ENCODE results near the gene AREL1.

The AREL1 gene

DNA sequence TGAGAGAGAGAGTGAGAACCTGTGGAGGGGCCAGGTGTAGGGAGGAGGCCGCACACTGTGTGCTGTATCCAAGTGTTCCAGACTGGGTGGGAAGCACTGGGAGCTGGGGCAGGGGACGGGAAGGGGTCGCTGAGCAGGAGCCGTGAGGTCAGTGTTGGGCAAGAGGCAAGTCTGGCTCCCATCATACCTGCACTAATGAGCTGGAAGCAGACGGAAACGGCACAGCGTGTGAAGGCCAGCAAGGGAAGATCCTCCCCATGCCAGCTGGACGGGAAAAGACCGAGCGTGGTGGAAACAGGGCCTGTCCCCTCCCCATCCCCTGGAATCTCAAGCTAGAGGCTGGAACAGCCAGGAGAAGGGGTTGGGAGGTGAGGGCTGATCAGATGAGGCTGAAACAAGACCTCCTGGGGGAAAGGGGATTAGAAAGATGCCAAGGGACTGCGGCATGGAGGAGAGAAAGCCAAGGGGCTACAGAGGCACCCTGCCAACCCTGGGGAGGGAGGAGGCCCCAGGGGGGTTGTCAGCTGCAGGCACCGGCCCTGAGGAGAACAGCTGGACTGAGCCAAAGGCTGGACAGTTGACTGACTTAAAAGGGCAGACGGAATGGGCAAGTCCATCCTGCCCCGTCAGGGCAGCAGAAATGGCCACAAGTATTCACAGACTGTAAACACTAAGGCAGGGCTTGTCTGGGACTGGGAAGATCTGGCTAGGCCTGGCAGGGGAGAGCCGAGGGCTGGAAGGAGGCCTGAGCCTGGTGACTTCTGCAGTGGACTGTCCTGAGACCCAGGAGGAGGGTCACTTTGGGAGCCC, 81.8 kb downstream of the AREL1 start:
- DNase-seq, result no peak

DNA sequence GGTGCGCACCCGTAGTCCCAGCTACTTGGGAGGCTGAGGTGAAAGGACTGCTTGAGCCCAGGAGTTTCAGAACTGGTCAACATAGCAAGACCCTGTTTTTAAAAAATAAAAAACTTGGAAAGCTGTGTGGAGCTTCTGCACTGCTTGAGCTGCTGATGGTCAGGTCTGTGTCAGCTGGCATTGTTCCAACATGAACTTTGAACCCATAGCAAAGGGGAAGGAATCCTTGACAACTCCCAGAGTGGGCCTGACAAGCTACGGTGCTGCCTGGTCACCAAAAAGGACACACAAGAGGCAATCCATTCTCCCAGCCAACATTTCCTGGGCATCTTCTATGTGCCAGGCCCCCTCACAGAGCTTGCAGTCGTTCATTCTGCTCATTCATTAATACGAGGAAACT, 84.5 kb downstream of the AREL1 start:
- no peak for DNase-seq

DNA sequence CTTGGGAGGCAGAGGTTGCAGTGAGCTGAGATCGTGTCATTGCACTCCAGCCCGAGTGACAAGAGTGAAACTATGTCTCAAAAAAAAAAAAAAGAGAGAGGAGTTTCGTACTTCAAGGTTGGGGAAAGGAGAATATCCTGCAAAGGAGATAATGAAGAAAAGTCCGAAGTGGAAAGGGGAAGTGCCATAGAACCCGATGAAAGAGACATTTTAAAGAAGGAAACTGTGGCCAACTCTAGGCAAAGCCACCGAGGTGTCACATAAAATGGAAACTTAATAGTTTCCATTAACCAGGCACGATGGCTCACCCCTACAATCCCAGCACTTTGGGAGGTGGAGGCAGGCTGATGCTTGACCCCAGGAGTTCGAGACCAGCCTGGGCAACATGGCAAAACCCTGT, 85.8 kb downstream of the AREL1 start:
- no peak for DNase-seq

DNA sequence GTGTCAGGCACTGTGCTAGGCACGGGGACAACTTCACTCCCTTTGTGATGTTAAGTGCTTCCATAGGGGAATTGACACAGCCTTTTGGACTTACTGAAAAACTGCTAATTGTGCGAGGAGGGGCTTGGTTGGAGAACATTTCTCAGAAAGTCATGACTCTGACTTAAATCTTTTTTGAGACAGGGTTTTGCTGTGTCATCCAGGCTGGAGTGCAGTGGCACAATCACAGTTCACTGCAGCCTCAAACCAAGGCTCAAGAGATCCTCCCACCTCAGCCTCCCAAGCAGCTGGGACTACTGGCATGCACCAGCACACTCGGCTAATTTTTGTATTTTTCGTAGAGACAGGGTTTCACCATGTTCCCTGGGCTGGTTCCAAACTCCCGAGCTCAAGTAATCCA, 90.6 kb downstream of the AREL1 start:
- no peak for DNase-seq

GRCh38 chr14:74621556-74621955, 91.3 kb downstream of the AREL1 start:
- no peak for DNase-seq

GRCh38 chr14:74620923-74621322, 92.0 kb downstream of the AREL1 start:
- DNase-seq, result no peak

- no peak for DNase-seq
Observed at GRCh38 chr14:74620497-74620921, 92.4 kb downstream of the AREL1 start.

GRCh38 chr14:74619672-74620131, 93.2 kb downstream of the AREL1 start:
- DNase-seq, result no peak

DNA sequence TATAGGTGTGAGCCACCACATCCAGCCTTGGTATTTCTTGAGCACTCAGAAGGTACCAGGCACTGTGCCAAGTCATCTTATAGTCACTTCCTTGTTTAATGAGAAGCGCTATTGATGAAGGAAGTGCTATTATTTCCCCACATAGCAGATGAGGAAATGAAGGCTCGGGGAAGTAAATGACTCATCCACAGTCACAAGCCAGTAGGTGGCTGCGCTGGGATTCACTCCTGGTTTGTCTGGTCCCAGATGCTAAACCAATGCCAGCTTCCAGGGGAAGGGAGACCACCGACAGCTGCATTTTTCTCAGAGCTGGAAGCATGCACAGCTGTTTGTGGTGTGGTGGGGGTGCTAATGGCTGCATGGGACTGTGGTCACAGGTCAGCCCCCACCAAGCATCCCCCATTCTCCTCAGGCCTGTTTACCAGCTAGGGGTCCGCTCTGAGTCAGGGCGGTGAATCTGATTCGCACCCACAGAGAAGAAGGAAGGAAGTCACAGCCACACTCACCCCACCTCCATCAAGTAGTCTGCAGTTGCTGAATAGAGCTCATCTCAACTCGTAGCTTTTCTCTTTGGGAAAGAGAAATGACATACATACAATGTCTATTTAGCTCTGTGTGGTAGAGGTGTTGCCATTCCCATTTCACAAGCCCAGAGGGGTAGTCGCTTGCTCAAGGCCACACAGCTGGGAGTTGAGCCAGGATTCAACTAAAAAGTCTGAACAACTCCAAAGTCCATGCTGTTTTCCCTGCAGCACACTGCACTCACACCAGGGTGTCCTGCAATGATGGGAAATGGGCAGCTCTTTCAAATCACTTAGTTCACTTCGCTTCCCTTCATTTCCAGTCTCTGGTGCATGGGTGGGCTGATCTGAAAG, 94.6 kb downstream of the AREL1 start:
- no peak for DNase-seq

DNA sequence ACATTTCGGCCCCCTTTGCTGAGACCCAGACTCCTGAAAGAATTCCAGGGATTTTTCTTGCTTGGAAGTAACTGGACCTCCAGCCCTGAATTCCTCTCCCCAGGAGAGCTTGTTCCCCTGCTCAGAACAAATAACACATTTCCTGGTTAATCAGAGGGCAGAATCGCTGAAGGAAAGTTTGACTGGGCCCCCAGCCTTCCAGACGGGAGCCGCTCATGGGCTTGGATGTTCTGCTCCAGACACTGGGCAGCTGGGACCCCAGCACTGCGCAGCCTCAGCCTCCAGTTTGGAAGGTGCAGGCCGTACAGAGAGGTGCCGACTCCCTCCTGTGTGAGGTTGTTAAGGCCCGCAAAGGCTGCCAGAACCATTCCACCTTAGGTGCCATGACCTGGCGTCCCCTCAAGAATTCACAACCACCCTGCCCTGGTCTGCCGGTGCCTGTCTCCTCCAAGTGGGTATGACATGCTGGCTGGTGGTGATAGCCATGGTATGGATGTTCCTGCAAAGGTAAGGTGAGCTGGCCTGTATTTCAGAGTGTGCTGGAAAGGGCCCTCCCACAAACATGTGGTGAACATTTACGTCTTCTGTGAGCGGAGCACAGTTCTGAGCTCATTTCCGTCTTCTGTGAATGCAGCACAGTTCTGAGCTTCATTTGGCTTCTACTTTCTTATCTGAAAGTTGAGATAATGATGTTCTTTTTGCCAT, 95.7 kb downstream of the AREL1 start:
- DNase-seq, result no peak

GRCh38 chr14:74616507-74616906, 96.4 kb downstream of the AREL1 start:
- DNase-seq, result no peak

GRCh38 chr14:74615735-74616134, 97.1 kb downstream of the AREL1 start:
- no peak for DNase-seq

GRCh38 chr14:74614508-74615495, 98.1 kb downstream of the AREL1 start:
- DNase-seq, result no peak

DNA sequence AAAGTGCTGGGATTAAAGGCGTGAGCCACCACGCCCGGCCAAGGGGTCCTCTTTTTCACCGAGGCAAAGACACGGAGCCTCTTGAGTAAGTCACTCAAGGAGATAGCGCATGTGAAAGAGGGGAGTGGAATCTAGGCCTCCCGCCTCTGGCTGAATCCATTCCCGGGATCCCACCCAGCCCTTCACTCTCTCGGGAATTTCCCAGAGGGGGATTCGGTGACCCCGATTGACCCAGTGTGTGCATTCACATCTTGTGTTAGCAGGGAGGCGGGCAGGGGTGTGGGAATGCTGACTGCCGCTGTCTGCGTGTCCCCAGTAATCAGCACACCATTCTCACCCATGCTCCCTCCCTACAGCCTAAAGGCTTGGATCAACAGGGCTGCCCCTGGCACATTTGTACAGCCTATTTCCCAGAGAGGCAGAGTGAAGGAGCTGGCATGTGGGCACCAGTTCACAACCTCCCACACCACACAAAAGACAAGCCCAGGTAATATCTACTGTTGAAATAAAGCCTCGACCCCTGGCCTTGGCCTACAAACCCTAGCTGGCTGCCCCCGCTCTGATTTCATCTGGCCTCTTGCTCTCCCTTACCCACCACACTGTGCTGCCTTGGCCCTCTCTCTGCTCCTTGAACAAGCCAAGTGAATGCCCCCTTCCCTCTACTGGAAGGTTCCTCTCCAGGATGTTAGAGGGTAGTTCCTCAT, 99.5 kb downstream of the AREL1 start:
- DNase-seq, result no peak

DNA sequence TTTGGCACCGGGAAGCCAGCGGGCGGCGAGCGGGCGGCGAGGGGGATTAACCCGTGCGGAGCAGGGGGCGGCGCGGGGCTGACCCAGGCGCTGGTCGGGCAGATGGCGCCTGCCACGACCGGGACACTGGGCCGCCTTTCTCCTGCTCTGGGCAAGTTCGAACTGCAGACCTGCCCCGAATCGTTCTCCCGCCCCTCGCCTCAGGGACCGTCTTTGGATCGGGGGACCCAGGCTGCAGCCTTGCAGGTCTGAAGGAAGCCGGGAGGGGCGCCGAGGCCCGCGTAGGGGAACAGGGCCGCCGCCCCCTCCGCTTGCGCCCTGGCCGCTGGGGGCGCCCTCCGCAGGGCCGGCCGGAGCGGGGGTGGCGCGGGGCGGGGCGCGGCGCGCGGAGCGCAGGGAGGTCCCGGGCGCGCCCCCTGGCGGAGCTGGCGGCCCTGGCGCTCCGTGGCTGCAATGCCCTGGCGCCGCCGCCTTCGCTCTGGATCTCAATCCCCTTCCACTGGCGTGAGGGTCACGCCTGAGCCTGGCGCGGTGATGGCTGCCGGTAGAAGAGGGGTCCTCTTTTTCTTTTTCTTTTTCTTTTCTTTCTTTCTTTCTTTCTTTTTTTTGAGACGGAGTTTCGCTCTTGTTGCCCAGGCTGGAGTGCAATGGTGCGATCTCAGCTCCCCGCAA, 100.4 kb downstream of the AREL1 start:
- peak; percentile 60 to 75 for DNase-seq

DNA sequence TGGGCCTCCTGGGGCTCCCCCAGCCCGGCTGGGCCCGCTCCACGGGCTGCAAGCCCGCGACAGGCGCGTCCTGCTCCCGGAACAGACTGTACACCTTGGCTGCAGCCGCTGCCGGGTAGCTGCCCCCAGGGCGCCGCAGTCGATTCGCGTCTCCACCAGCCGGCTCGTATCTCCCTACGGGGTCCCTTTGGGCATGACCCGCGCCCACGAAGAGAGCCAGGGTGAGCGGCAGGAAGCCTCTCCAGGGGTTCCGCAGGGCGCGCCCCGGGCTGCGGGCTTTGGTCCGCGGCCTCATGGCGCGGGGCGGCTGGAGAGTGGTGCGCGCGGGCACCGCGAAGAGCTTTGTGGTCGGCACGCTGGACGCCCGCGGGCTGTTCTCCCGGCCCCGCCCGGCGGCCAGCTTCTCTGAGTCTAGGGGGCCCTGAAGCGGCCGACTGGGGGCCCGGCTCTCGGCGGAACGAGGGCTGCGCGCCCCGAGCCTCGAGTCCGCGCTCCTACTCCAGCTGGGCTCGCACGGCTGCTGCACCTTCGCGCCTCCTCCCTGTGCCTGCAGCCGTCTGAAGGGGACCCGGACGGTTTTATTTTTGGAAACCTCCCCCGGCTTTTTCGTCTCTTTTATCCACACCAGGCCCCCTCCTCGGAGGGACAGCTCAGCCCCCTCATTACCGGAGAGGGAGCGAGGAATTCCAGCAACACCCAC, 101.1 kb downstream of the AREL1 start, which contains the start of gene LTBP2:
Gene LTBP2, minus strand, starts transcription at position 588 of the 700 bp plus-strand sequence. Its CDS starts 293 bp downstream, at position 295.
- DNase-seq, result no peak
